SKM-1 (cell line): ENCODE data around the gene ATP6V0B.

Experiments used
- DNase-seq: peaks from one replicate; lab custom pipeline; 2025; ENCODE audit not compliant: unreplicated experiment; lab: John Stamatoyannopoulos, UW

ATP6V0B gene

GRCh38 chr1:43945674-43946235 lies 29.0 kb upstream of the ATP6V0B start:
- DNase-seq = no peak

DNA sequence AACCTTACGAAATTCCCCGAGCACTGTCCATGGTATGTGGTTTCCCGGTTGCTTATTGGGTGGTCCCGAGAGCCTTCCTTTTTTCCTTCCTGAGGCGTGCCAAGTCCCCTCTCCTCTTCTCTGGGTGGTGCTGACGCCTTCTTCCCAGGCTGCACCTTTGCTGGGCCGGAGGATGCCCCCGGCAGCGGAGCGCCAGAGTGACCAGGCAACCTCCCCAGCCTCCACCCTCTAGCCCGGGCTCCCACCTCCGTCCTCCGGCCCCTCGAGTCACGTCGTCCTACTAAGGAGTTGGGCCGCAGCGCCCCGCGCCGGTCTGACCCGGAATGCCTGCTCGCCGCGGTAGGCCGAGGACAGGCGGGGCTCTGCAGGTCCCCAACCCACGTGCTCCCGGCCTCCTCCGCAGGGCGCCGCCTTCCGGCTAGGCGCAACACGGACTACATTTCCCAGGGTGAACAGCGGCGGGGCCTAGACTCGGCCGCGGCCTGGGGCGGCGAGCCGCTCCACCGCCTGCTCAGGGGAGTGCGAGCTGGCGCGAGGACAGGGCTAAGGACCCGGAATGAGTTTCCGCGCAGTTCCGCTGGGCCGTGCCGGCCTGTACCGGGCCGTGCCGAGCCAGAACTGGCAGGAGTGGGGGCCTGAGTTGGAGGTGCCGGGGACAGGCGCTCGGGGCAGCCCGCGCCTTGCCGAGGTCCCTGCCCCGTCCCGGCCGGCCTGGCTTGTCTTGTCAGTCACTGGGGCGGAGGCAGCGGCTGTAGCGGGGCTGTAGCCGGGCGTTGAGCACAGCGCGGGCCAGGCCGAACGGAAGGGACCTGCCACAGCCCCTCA lies 28.3 kb upstream of the ATP6V0B start, which contains the start of gene IPO13:
Gene IPO13, plus strand, starts transcription at position 715 of the 825 bp plus-strand sequence. CDS start 651 bp downstream, outside the sequence.
- DNase-seq = peak; percentile 90

DNA sequence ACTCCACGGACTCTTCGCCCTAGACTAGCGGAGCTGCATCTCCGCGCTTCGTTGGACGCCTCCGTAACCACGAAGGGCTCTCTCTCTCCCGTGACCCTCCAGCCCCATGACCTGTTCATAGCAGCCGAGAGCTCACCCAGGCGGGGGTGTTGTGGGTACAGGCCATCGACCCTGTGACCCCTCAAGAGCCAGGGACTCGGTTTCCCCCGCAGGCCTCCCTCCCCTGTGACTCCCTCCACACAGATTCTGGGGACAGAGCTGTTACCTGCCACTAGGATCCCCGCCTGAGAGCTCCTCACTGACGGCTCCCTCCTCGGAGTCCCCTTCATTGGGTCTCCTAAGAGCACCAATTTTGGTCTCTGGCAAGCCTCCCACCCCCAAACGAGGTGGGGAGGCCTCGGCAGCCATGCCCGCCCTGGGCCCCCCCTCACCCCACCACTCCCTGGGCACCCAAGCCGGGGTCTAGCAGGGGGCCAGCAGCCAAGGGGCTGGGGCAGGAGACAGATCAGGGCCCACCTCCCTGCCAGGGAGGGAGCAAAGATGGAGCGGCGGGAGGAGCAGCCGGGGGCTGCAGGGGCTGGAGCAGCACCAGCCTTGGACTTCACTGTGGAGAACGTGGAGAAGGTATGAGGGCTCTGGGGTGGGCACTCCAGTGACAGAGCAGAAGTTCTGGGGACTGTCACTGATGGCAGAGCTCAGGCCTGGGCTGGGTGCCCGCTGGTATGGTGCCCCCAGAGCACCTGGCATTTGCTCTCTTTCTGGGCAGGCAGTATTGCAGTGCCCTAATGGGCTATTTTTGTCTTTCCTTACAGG lies 27.5 kb upstream of the ATP6V0B start:
- DNase-seq = no peak

DNA sequence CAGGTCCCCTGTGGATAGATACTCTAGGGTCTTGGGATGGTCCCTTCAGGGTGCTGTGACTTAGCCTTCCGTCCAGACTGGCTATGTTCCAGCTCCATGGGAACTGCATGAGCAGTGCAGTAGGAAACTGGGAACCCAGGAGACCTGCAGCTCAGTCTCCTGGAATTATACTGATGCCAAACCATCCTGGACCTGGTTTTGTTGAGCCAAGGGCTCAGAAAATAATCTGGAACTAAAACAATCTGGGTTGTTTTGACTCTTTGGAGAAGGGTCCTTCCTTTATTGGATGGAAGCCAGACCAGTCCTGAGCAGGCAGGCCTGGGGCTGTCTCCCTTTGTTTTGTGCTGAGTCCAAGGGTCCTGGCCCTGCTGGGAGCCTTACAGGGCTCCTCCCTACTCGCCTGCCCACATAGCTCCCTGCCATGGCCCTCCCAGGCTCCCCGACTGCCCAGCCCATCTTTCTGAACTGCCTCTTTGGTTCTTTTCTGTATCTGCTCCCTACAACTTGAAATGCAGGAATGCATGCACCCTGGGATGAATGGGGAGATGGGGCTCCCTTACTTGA lies 26.8 kb upstream of the ATP6V0B start:
- DNase-seq = no peak

DNA sequence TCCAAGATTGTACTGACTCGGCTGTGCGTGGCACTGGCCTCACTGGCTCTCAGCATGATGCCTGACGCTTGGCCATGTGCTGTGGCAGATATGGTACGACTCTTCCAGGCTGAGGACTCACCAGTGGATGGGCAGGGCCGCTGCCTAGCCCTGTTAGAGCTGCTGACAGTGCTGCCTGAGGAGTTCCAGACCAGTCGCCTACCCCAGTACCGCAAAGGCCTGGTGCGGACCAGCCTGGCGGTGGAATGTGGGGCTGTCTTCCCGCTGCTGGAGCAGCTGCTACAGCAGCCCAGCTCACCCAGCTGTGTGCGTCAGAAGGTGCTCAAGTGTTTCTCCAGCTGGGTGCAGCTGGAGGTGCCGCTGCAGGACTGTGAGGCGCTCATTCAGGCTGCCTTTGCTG lies 25.1 kb upstream of the ATP6V0B start:
- no peak for DNase-seq

DNA sequence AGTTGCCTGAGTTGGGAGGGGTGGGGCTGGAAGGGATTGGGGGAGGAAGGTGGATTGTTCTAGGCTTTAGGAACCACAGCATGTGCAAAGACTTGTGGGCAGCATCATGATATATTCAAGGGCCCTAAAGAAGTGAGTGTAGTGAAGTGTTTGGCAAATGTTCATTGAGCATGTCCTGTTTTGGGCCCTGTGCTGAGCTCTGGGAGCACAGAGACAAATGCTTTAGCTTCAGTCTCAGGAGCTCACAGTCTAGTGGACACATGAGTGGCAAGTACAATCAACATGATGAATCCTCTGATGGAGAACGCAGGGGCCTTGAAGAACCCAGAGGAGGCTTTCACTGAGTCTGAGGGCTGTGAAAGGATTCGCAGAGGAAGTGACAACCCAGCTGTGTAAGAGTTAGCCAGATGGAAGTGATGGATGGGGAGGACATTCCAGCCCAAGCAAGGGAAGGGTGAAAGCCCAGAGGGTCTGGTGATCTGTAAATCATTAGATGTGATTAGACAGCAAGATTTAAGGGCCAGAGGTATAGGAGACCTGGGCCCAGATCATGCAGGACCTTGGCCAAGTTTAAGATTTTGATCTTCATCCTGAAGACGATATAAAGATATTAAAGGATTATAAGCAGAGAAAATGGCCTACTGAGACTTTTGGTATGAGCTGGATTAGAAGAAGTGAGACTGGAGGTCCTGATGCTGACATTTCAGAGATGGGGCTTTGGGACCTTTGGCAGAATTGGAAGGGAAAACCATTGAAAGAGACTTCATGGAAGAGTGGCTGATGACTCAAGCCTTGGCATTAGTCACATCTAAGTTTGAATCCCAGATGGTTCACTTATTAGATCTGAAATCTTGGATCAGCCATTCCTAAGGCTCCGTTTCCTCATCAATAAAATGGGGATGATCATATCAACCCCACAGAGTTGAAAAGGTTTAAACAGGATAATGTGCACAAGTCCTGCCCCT lies 23.5 kb upstream of the ATP6V0B start:
- DNase-seq = no peak

DNA sequence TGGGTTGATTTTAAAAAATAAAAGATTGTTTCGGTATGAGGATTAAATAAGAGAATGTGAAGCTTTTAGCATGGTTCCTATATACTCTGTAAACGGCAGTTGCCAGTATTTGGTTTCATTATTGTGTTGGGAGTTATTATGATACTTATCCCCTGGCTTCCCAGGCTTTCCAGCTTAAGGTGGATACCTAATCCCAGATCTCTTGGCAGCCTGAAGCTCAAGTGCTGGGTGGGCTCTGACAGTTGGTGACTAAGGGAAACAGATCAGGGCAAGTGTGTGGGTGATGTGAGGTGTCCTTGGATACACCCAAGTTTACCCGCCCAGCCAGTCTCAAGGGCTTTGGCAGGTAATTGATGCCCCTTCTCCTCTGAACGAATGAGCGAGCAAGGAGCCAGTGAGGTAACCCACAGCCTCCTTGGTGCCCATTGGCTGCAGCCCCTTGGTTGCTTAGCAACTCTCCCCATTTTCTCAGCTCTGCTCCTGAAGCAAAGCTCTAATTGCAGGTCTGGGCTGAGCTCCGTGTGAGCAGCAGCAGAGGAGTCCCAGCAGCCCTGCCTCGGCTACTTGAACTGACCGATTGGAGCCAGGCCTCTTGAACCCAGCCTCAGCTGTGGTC lies 21.9 kb upstream of the ATP6V0B start:
- no peak for DNase-seq

- DNase-seq = no peak
These were observed 21.4 kb upstream of the ATP6V0B start for GRCh38 chr1:43953361-43953760.

DNA sequence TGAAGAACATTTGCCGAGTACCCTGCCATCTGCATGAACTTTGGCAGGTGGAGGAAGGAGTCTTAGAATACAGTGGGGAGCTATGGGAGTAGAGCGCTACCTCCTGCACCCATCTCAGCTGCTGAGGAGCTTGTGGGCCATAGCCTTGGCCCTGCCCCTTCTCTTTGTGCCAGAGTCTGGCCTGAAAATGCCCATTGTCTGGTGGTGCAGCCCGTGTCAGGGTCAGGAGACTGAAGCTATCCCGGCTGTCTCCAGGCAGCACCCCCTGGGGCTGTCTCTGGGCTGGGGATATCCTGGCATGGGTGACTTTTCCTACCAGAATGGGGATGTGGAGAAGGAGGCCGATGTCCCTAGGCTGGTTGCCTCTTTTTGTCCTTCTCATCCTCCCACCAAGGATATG lies 20.7 kb upstream of the ATP6V0B start:
- no peak for DNase-seq

- no peak for DNase-seq
These were observed 18.5 kb upstream of the ATP6V0B start for GRCh38 chr1:43956234-43956633.

DNA sequence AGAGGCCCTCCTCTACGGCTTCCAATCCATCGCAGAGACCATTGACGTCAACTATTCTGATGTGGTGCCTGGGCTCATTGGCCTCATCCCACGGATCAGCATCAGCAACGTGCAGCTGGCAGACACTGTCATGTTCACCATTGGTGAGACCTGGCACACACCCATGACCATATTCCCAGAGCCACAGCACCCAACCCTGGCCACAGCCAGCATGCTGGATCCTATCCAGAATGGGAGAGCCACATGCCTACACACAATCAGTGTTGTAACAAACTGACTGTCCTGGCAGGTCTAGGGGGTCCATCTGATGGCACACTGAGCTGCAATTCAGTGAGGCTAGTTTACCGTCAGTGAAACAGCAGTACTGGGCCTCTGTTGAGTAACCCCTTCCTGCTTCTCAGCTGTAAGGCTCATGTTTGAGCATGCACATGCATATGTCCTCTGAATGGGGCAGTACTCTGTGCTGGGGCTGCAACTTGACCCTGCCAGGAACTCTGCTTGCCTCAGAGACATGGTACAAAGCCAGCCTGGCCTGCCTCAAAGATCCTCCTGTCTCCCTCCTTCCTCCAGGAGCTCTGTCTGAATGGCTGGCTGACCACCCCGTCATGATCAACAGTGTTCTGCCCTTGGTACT lies 17.2 kb upstream of the ATP6V0B start:
- no peak for DNase-seq

GRCh38 chr1:43958351-43959255 lies 16.2 kb upstream of the ATP6V0B start:
- DNase-seq = no peak

- no peak for DNase-seq
These were observed 14.0 kb upstream of the ATP6V0B start for GRCh38 chr1:43960798-43961197.

DNA sequence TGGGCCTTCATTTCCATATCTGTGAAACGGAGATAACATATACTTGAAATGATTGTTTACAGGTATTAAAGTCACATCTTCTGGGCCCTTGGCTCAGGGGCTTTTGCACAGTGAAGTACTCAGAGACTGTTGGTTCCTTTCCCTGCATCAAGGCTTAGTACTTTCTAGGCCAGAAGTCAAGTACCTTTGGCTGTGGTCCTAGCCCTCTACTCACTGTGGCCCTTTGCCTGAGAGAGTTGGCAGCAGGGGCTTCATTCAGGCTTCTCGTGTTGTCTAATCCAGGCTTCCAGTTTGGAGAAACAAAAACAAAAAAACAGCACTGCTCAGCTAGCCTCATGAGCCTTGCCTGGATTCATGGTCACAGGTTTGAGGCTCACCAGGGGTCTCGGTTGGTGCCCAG lies 13.1 kb upstream of the ATP6V0B start:
- no peak for DNase-seq

DNA sequence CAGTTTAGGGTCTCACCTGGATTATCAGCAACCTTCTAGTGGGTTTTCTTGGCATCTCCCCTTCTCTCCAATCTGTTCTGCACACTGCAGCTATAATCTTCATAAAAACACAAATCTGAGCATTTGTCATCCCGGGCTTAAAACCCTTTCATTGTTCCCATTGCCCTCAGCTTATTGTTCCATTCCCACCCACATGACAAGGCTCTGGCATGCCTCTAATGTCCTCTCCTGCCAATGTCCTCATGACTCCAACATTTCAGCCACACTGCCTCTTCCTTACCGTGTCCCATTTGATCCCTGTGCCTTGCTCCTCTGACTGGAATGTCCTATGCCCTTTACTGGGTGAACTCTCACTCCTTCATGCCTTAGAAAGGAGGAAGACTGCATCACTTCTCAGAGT lies 12.4 kb upstream of the ATP6V0B start:
- no peak for DNase-seq

DNA sequence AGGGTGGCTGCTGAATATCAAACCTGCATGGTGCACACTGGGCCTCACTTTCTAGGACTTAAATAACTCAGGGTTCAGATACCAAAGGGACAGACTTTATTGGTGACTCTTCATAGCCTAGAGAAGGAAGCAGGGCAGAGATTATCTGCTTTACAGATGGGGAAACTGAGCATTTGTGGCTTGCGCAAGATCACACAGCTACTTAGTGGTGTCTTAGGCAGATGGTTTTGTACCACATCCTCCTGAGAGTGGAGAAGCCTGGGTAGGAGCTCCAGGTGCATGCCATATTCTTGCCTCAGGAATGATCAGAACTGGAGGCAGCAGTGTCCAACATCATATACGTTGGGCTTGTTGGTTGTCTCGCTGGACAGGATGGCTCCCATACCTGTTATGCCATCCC lies 11.8 kb upstream of the ATP6V0B start:
- no peak for DNase-seq

- DNase-seq = no peak
These were observed 10.9 kb upstream of the ATP6V0B start for GRCh38 chr1:43963890-43964289.

GRCh38 chr1:43965316-43965715 lies 9.4 kb upstream of the ATP6V0B start:
- DNase-seq = no peak
